NCI-H2196 (cell line): ENCODE measurements around the gene BFSP2.
"Not testable (repeated sequence)": the region's sequence is repeated elsewhere in the genome, so short reads cannot be mapped to it uniquely, and the experiment has no call there.

Experiments used
- DNase-seq: peaks from one replicate; lab custom pipeline; 2025; ENCODE audit not compliant: unreplicated experiment; lab: John Stamatoyannopoulos, UW

BFSP2 gene

DNA sequence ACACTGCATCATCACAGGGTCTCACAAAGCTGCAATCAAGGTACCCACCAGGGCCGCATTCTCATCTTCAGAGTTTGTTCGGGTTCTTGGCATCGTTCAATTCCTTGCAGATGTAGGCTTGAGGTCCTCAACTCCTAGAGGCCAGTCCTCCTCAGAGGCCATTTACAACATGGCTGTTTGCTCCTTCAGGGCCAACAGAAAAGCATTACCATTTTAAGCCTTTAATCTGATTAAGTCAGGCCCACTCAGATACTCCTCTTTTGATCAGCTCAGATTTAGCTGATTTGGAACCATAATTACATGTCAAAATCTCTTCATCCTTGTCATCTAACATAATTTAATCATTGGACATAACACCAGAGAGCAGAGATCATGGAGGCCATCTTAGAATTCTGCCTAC is 55.4 kb downstream of the BFSP2 start:
- DNase-seq, result no peak

DNA sequence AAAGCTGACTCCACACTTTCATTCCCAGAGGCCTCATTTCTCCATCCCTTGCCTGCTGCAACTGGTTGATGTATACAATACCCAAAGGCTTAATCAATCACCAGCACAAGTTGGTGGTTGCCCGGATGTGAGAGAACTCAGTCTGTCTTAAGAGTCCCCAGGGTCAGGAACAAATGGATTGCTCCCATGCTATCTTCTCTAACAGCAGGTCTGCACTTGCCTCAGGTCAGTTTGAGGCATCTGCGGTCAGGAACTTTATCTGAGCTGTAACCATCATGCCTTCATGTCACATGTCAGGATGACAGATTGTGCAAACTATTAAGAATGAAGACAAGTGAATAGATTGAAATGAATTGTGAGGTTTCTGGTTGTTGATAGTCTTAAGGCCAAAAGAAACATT is 56.1 kb downstream of the BFSP2 start:
- DNase-seq, result no peak

DNA sequence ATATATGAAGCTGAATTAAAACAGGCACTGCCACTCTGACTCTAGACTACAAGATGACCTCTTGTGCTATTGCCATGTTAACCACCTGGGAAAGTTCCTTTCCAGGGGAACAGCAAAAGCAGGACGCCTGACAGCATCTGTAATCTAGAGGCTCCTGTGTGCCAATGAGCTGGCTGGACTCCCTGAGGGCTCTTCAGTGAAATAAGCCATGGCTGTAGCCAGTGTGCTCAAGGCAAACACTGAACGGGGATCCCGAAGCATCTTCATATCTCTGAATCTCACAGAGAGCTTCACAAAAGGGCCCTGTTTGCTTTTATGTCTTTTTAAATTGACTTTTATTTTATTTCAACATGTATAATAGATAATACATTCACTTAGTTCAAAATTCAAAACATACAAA is 57.2 kb downstream of the BFSP2 start:
- no peak for DNase-seq

DNA sequence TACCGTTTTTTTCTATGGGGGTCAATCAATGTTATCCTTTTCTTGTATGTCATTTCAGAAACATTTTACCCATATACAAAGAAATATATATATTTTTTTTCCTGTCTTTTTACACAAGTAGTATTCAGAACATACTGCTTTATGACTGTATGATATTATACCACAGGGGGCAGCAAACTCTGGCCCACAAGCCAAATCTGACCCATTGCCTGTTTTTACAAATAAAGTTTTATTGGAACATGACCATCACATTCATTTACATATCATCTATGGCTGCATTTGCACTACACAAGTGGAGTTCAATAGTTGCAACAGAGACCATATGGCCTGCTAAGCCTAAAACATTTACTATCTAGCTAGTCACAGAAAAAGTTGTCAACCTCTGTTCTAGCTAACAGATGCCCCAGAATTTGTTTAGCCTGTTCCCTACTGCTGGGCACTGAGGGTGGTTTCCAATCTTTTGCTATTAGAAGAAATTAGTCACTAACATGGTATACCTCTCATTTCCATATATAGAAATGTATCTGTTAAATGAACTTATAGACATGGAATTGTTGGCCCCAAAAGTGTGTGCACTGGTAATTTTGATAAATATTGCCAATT is 57.7 kb downstream of the BFSP2 start:
- no peak for DNase-seq

DNA sequence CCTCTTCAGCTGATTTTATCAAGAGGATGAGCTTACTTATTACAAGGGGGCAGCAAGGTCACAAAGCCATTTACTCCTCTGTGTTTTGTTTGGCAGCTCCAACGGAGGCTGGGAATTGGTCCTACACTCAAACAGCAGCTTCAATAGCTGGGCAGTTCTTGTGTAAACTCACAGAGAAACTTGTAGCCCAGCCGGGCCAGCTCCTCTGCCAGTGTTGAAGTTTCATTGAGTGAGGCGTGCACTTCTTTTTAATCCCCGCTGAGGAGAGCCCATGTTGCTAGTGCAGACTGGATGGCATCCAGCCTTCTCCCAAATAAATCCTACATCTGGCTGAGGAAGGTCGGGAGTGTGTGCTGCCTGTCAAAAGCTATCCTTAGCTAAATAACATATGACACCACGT is 59.5 kb downstream of the BFSP2 start:
- peak; percentile 34 for DNase-seq

DNA sequence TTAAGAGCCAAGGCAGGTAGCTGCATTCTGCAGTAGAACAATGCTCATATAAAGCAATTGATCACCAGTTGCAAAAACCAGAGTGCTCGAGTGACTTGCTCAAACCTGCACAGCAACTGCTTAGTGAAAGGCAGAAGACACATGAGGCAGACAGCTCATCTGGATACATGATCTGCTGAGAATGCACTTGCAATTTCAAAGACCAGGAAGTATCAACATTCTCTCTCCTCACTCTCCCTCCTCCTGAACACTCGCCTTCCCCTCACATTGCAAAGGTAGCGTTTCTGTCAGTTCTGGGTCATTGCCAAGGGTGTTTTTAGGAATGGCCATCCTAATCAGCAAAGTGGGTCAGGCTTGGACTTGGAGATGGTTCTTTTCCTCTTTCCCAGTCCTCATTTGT is 61.0 kb downstream of the BFSP2 start:
- no peak for DNase-seq

DNA sequence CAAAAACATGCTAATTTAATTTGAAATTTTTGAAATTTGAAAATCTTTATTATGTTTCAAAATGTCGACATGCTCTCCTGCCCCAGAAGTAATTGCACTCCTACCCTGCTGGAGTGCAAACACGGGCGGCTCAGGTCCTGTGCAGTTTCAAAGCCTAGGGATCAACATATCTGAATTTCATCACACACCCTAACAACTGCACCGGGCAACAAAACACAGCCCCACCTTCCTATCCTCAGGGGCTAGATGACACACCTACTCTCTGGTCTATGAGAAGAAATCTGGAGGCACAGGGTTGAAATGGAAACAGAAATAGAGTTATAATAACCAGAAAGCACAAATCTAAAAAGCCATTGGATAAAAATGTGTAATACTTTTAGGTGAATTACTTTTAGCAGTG is 61.4 kb downstream of the BFSP2 start:
- DNase-seq, result no peak

DNA sequence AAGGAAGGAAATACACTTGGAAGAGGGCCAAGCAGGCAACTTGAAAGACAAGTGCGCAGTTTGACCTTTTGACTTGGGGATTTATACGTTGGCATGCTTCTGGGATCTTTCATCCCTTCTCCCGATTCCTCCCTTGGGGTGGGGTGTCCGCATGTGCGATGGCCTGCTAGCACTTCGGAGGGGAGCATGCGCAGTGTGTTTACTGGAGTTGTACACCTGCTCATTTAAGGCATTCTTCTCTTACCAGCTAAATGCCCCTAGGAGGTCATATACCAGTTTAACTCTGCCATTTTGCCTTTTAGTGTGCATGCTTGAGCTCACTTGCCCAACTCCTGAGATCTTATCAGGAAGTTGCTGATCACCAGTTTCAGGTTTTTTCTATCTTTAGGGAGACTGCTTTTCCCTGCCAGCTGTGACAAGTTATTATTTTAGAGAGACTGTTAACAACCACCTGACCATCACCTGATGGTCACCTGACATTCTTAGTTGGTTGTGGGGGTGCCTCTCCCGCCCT is 63.5 kb downstream of the BFSP2 start:
- DNase-seq, result peak; percentile 41

DNA sequence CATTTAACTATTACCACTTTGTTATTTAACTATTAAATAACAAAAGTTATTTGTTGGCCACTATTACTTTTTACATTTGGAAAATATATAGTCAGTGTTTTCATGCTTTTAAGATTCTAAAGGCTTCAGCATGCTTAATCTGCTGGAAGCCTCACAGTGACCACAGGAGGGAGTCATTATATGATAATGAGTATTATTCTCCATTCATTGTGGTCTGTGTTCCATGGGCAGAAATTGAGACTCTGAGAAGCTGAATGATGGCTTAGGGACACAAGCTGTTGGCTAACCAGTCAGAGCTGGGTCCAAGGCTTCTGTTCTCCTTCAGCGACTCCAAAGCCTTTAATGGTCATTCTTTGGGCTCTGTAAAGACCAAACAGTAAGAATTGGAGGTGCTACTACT is 64.7 kb downstream of the BFSP2 start:
- no peak for DNase-seq

DNA sequence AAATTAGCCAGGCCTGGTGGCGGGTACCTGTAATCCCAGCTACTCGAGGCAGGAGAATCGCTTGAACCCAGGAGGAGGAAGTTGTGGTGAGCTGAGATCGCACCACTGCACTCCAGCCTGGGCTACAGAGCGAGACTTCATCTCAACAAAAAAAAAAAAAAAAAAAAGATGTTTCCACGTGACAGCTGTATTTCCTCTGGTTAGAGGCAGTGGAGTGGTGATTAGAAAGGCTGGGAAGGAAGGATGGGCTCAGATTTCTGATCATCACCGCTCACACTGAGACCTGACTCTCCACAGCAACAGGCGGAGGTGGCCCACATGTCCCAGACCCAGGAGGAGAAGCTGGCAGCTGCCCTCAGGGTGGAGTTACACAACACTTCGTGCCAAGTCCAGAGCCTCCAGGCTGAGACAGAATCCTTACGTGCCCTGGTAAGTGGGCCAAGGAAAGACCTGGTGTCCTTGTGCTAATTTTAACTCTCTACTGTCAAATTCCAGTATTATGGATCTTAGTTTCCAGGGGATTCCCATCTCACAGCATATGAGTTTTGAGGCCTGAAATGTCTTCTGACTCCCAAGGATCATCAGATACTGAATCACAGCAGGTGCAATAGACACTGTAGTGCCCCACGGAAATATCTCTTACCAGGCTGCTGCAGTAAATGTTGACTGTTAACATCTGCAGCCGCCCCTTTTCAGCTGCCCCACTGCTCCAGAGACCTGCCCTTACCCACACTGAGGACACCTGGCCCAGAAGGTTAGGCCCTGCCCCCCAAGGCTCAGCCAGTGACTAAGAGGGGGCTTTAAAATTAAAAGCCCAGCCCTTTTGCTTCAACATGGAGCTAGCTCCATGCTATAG is 66.9 kb downstream of the BFSP2 start:
- no peak for DNase-seq

DNA sequence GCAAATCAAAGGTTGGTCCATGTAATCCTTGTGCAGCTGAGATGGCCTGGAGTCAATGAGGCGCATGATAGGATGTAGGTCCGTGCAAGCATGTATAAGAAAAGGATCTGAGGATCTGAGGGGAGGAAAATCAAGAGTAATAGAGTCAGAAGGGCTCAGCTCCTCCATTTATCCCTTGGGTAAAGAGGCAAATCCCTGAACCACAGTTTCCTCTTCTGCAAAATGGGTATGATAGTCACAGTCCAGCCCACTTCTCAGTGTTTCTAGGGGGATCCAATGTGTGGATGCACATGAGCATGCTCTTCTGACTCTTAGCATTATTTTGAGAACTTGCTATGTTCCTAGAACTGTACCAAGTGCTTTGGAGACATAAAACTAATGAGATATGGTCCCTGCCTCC is 67.9 kb downstream of the BFSP2 start:
- no peak for DNase-seq

DNA sequence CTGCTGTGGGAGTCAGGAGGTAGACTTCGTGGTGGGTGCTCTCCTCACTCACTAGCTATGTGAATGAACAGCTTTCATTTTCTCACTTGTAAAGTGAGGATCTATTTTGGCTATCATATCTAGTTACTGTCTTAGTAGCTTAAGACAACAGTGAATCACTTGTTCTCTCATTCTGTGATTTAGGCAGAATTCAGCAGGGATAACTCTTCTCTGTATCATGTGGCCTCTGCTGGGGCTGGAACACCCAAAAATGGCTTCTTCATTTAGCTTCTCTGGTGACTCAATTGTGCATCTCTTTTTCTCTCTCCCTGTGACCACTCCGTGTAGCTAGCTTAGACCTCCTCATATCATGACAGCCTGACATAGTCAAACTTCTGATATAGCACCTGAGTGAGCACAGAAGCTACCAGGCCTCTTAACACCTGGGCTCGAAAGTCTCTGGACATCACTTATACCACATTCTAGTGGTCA is 68.4 kb downstream of the BFSP2 start:
- DNase-seq, result no peak

DNA sequence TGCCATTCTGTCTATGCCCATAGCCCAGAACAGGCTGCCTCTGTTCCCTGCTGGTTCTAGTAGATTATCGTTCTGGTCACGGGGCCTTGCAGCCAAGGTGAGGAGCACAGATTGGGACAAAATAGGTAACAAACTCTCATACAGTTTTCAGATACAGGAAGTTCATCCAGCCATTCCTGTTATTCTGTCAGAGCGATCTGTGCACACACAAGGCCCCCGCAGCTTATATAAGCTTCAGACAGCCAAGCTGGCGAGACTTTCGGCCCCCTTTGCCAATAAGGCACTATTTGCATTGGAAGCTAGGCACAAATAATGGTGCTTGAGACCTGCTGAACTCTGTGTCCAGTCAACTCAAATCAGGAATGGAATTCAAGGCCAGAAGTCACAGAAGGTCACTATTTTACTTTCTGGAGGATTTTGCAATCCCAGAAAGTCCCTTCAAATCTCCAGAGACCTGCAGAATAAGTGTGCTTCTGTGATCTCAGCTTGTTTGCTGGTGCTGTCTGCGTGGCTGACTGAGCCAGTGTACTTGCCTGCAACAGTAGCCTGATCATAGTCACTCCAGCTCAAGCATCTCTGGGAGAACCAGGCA is 69.4 kb downstream of the BFSP2 start:
- DNase-seq, result no peak

DNA sequence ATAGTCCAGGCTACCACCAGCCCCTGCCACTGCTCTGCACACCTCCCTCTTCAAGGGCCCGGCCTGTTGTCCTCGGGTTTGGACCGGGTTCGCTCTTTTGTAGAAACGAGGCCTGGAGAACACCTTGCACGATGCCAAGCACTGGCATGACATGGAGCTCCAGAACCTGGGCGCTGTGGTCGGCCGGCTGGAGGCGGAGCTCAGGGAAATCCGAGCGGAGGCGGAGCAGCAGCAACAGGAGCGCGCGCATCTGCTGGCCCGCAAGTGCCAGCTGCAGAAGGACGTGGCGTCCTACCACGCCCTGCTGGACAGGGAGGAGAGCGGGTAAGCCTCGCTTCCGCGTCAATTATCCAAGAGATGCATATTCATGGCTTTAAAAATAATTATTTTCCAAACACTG is 72.4 kb downstream of the BFSP2 start:
- DNase-seq, result no peak

DNA sequence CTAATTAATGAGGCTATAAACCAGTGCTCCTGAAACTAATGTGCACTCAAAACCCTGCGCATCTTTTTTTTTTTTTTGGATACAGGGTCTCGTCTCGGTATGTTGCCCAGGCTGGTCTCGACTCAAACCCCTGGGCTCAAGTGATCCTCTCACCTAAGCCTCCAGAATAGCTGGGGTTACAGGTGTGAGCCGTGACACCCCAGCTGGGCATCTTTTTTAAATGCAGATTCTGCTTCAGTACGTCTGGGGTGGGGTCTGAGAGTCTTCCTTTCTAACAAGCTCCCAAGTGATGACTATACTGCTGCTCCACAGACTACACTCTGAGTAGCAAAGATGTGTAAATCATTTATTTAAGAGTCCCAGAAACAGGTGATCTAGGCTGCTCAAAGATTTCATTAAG is 73.0 kb downstream of the BFSP2 start:
- DNase-seq, result no peak

DNA sequence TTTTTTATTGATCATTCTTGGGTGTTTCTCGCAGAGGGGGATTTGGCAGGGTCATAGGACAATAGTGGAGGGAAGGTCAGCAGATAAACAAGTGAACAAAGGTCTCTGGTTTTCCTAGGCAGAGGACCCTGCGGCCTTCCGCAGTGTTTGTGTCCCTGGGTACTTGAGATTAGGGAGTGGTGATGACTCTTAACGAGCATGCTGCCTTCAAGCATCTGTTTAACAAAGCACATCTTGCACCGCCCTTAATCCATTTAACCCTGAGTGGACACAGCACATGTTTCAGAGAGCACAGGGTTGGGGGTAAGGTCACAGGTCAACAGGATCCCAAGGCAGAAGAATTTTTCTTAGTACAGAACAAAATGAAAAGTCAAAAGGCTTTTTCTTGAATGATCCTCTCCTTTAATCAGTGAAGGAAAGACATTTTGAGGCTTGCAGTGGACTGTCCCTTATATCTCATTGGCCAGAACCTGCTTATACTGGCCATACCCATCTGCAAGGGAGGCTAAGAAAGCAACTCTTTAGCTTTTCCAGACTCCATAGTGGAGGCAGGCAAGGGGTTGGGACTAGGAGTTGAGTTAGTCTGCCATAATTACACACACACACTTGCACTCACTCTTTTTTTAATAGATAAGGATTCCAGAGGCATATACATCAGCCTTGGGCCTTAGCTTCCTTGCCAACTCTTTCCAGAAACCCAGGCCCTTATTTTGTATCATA is 73.8 kb downstream of the BFSP2 start:
- not testable (repeated sequence) for DNase-seq

DNA sequence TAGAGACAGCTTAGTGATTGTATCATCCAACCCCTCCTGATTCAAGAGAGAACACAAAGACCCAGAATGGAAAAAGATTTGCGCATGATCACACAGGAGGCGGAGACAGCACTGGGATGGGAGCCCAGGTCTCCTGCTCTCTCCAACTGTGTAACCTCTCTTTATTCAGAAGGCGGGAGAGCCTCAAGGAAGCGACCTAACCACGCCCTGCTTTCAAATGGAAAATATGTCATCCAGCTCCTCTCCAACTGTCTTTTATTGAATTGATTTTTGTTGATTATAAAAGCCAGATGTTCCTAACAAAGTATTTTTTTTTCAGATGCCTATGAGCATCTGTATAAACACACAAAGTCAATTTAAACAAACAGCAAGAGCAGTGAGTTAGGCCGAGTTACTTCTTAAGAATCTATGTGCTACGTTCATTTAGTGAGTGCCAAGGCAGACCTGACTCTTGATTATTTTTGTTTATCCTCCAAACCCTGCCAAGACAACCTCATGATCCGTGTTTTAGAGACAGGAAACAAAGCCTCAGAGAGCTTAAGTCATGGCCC is 74.5 kb downstream of the BFSP2 start:
- DNase-seq, result peak; percentile 33

DNA sequence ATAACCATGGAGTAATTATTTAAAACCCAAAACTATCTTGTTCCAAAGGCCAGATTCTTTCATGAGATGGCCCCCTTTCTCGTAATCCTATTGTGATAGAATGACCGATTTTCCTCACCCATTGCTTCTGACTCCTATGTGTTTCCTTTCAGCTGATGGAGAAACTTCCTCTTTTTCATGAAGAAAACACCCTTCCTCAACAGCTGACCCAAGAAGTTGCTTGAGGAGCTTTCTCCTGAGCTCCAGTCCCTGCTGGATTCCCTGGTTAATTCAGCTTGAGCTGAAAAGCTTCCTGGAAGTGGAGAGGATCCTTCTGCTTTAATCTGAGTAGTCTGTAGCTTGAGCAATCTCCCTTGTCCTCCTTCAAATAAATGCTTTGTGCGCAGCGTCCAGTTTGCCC is 75.0 kb downstream of the BFSP2 start:
- DNase-seq, result no peak

DNA sequence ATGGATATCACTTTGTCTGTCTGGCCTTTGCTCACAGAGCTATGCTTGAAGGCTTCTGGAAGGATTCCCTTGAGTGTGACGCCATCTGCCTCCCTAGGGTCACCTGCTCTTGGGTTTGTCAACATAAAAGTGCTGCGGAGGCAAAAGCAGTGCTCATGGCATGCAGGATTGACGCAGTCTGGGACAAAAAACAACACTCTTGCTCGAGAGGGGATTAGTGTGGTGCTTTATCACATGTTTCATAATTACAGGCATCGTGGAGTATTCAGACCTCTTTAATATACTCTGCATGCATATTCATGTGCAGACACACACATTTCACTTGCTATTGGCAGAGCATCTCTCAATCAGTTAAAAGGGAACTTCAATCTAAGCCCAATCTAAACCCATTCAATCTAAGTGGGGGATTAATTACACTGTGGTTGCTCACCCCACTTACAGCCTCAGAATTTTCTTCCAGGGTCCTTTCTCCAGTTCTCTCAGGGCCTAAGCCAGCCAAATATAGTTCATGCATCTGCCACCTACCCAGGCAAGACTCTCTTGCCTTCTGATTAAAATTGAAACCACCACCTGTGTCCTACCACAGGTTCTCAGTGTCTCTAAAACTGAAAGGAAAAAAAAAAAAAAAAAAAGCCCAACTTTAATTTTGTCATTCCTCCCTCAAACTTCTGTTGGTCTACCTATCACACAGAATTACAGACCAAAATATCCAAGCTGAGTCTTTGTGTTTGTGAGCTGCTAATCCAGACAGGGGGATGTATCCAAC is 75.6 kb downstream of the BFSP2 start:
- no peak for DNase-seq

DNA sequence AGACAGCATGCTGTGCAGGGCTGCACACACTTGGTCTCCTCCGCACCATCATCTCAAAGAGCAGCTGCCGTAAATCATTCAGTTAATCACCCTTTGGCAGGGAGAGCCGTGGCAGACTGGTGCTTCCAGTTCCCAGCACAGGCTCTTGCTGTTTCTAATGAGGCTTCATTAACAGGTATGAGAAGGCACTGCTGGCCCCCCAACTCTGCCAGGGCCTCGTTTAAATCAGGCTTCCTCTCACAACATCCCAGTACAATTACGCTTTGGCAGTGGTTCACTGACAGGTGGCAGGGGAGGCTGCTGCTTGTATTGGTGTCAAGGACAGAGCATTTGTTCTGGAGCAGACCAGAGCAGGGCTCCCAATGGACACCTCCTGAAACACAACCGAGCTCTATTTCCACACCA is 77.1 kb downstream of the BFSP2 start:
- DNase-seq, result no peak
